HEK293 (cell line): ENCODE data around the gene UBE2D2.

Experiments used
- KLF10 ChIP-seq: fragments of 450-650 bp; IDR thresholded peaks from 2 replicates; pipeline ENCODE4 v1.5.1; 2018; ENCODE audit warnings: missing biosample characterization, mild to moderate bottlenecking, missing genetic modification characterization
- MEIS1 ChIP-seq: sonication (generic); formaldehyde crosslinking; IDR thresholded peaks from 2 replicates; pipeline ENCODE4 v1.8.1; 2022; ENCODE audit warnings: missing genetic modification reagents, mild to moderate bottlenecking, borderline replicate concordance
- PRDM4 ChIP-seq: fragments of 450-650 bp; formaldehyde crosslinking; IDR thresholded peaks from 2 replicates; pipeline ENCODE4 v1.5.1; 2017; ENCODE audit warnings: missing biosample characterization, missing genetic modification characterization
- REST ChIP-seq: fragments of 450-650 bp; formaldehyde crosslinking; IDR thresholded peaks from 2 replicates; pipeline ENCODE4 v1.5.1; 2016; ENCODE audit warnings: missing biosample characterization, missing genetic modification characterization
- TRIM28 ChIP-seq: IDR thresholded peaks from 2 replicates; pipeline ENCODE4 v1.6.1; 2011; ENCODE audit warnings: low read length, control low read depth, borderline replicate concordance
- ZBTB17 ChIP-seq: fragments of 450-650 bp; formaldehyde crosslinking; IDR thresholded peaks from 2 replicates; pipeline ENCODE4 v1.5.1; 2016; ENCODE audit warnings: missing biosample characterization, missing genetic modification characterization
- ZBTB49 ChIP-seq: fragments of 450-650 bp; formaldehyde crosslinking; IDR thresholded peaks from 2 replicates; pipeline ENCODE4 v1.5.1; 2016; ENCODE audit warnings: missing biosample characterization, missing genetic modification characterization, low read depth
- ZFP41 ChIP-seq: fragments of 450-650 bp; formaldehyde crosslinking; IDR thresholded peaks from 2 replicates; pipeline ENCODE4 v1.5.1; 2016; ENCODE audit warnings: missing biosample characterization, missing genetic modification characterization, borderline replicate concordance
- ZNF16 ChIP-seq: fragments of 450-650 bp; formaldehyde crosslinking; IDR thresholded peaks from 2 replicates; pipeline ENCODE4 v1.5.1; 2016; ENCODE audit warnings: low read depth, missing biosample characterization, missing genetic modification characterization
- ZNF169 ChIP-seq: fragments of 450-650 bp; formaldehyde crosslinking; IDR thresholded peaks from 2 replicates; pipeline ENCODE4 v1.5.1; 2016; ENCODE audit warnings: missing biosample characterization, missing genetic modification characterization
- ZNF18 ChIP-seq: fragments of 450-650 bp; formaldehyde crosslinking; IDR thresholded peaks from 2 replicates; pipeline ENCODE4 v1.5.1; 2016; ENCODE audit warnings: missing biosample characterization, missing genetic modification characterization
- ZNF19 ChIP-seq: fragments of 450-650 bp; formaldehyde crosslinking; IDR thresholded peaks from 2 replicates; pipeline ENCODE4; 2016; ENCODE audit warnings: missing biosample characterization, missing genetic modification characterization, low read depth
- ZNF239 ChIP-seq: fragments of 450-650 bp; formaldehyde crosslinking; IDR thresholded peaks from 2 replicates; pipeline ENCODE4 v1.5.1; 2016; ENCODE audit warnings: missing biosample characterization, missing genetic modification characterization
- ZNF366 ChIP-seq: fragments of 450-650 bp; formaldehyde crosslinking; conservative IDR thresholded peaks from 2 replicates; pipeline ENCODE4 v1.5.1; 2016; ENCODE audit warnings: missing biosample characterization, missing genetic modification characterization
- ZNF391 ChIP-seq: fragments of 450-650 bp; formaldehyde crosslinking; IDR thresholded peaks from 2 replicates; pipeline ENCODE4 v1.5.1; 2016; ENCODE audit warnings: low read depth, missing biosample characterization, missing genetic modification characterization, borderline replicate concordance
- ZNF394 ChIP-seq: fragments of 450-650 bp; formaldehyde crosslinking; IDR thresholded peaks from 2 replicates; pipeline ENCODE4 v1.5.1; 2016; ENCODE audit warnings: missing biosample characterization, missing genetic modification characterization, mild to moderate bottlenecking, moderate library complexity, borderline replicate concordance
- ZNF426 ChIP-seq: fragments of 450-650 bp; formaldehyde crosslinking; IDR thresholded peaks from 2 replicates; pipeline ENCODE4 v1.5.1; 2017; ENCODE audit warnings: missing biosample characterization, missing genetic modification characterization, mild to moderate bottlenecking, inconsistent platforms, moderate library complexity
- ZNF529 ChIP-seq: fragments of 450-650 bp; formaldehyde crosslinking; IDR thresholded peaks from 2 replicates; pipeline ENCODE4 v1.5.1; 2017; ENCODE audit warnings: missing genetic modification characterization, missing biosample characterization; ENCODE audit not compliant: insufficient replicate concordance
- ZNF600 ChIP-seq: fragments of 450-650 bp; formaldehyde crosslinking; IDR thresholded peaks from 2 replicates; pipeline ENCODE4 v1.5.1; 2016; ENCODE audit warnings: missing biosample characterization, missing genetic modification characterization
- ZNF76 ChIP-seq: fragments of 450-650 bp; formaldehyde crosslinking; IDR thresholded peaks from 2 replicates; pipeline ENCODE4; 2016; ENCODE audit warnings: low read depth, missing biosample characterization, missing genetic modification characterization, borderline replicate concordance
- ZNF768 ChIP-seq: fragments of 450-650 bp; formaldehyde crosslinking; IDR thresholded peaks from 2 replicates; pipeline ENCODE4 v1.5.1; 2018; ENCODE audit warnings: missing biosample characterization, mild to moderate bottlenecking, missing genetic modification characterization
- ZNF843 ChIP-seq: fragments of 450-650 bp; formaldehyde crosslinking; IDR thresholded peaks from 2 replicates; pipeline ENCODE4 v1.5.1; 2016; ENCODE audit warnings: missing biosample characterization, missing genetic modification characterization
- ZSCAN4 ChIP-seq: fragments of 450-650 bp; formaldehyde crosslinking; IDR thresholded peaks from 2 replicates; pipeline ENCODE4 v1.5.1; 2017; ENCODE audit warnings: missing biosample characterization, missing genetic modification characterization
- ZSCAN5A ChIP-seq: fragments of 450-650 bp; formaldehyde crosslinking; IDR thresholded peaks from 2 replicates; pipeline ENCODE4 v1.5.1; 2016; ENCODE audit warnings: missing biosample characterization, missing genetic modification characterization

Gene UBE2D2

GRCh38 chr5:139633295-139634027 is 72.3 kb downstream of the UBE2D2 start (continued):
- no peak for TF ChIP-seq ZSCAN4 (tag by site-specific recombination)
- TF ChIP-seq MEIS1 (CRISPR knock-in tag) = no peak
- peak; percentile 59; the same call in 1 of the 2 replicates for TF ChIP-seq ZNF366 (tag by site-specific recombination)
- no peak for TF ChIP-seq ZNF169 (tag by site-specific recombination)
- peak; percentile 77; the same call in 1 of the 2 replicates for TF ChIP-seq TRIM28
- TF ChIP-seq ZNF19 (tag by site-specific recombination) = no peak
- TF ChIP-seq ZNF18 = no peak
- peak; percentile 15; the same call in 1 of the 2 replicates for TF ChIP-seq ZNF394 (tag by site-specific recombination)
- TF ChIP-seq ZNF391 (tag by site-specific recombination) = no peak
- peak; percentile 72 for TF ChIP-seq ZBTB17 (tag by site-specific recombination)
- no peak for TF ChIP-seq ZNF843 (tag by site-specific recombination)
- 0 out of 2 replicates have a peak, but pooled peaks have one; percentile 16 for TF ChIP-seq ZNF600 (tag by site-specific recombination)
- no peak for TF ChIP-seq ZBTB49
- TF ChIP-seq ZSCAN5A (tag by site-specific recombination) = no peak
- TF ChIP-seq ZNF76 (tag by site-specific recombination) = no peak
- no peak for TF ChIP-seq ZFP41 (tag by site-specific recombination)
- no peak for TF ChIP-seq ZNF768 (tag by site-specific recombination)
- no peak for TF ChIP-seq ZNF16 (tag by site-specific recombination)
- TF ChIP-seq KLF10 (tag by site-specific recombination) = no peak
- TF ChIP-seq REST = no peak
- TF ChIP-seq ZNF239 (tag by site-specific recombination) = no peak
- TF ChIP-seq ZNF529 (tag by site-specific recombination) = no peak
- TF ChIP-seq PRDM4 (tag by site-specific recombination) = no peak
- TF ChIP-seq ZNF426 (tag by site-specific recombination) = no peak
